ENCODE results near the gene LMF2. TPM values are rescaled to one million over a fixed set of nuclear protein-coding genes. Genes with fewer than 3 reads are reported as not detected.

Gene LMF2
- total RNA-seq, 1 experiment from 2014 or later: 54.2 TPM

- intact Hi-C loops (cut with micrococcal nuclease; ENCODE audit: unreplicated experiment): no loop called here
- no peak for ATAC-seq
- no peak for TF ChIP-seq SIN3A (IDR thresholded peaks at IDR 0.05; ENCODE audit: borderline replicate concordance, insufficient read depth, low read depth, low read length)
- TF ChIP-seq POLR2AphosphoS5 (IDR thresholded peaks at IDR 0.05; ENCODE audit: low read depth, low read length): no peak
- TF ChIP-seq, protein P1, sequence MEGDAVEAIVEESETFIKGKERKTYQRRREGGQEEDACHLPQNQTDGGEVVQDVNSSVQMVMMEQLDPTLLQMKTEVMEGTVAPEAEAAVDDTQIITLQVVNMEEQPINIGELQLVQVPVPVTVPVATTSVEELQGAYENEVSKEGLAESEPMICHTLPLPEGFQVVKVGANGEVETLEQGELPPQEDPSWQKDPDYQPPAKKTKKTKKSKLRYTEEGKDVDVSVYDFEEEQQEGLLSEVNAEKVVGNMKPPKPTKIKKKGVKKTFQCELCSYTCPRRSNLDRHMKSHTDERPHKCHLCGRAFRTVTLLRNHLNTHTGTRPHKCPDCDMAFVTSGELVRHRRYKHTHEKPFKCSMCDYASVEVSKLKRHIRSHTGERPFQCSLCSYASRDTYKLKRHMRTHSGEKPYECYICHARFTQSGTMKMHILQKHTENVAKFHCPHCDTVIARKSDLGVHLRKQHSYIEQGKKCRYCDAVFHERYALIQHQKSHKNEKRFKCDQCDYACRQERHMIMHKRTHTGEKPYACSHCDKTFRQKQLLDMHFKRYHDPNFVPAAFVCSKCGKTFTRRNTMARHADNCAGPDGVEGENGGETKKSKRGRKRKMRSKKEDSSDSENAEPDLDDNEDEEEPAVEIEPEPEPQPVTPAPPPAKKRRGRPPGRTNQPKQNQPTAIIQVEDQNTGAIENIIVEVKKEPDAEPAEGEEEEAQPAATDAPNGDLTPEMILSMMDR (IDR thresholded peaks at IDR 0.05): no peak
- TF ChIP-seq TCF7L2 (IDR thresholded peaks at IDR 0.05; ENCODE audit: low read depth, low read length): no peak
- no peak for TF ChIP-seq REST (IDR thresholded peaks at IDR 0.05; ENCODE audit: insufficient read depth in 1 of 2, low read depth in 2 of 2, low read length in 1 of 2)
- peaks cover 13% of the 10 kb centered on the region for H3K4me1 ChIP-seq (ENCODE audit: control insufficient read depth, insufficient read depth, low read length)
- POLR2A ChIA-PET: no interaction called here
- in situ Hi-C loops (cut with HindIII; ENCODE audit: low pct_unique_long_range_greater_than_20kb, low sequenced_read_pairs): no loop called here
- H3K27ac ChIP-seq (ENCODE audit: low read length): no peak overlapping the region
- BruUV-seq (replicated peaks): no TSS peak
- H3K27me3 ChIP-seq (ENCODE audit: control insufficient read depth, insufficient read depth, low read length): no peaks in the 10 kb centered on the region
- no peaks in the 10 kb centered on the region for H3K9me3 ChIP-seq (ENCODE audit: control insufficient read depth, insufficient read depth, low read depth, low read length)
- H3K4me3 ChIP-seq (ENCODE audit: low read depth in 2 of 2, low read length in 2 of 2): no peak overlapping the region
- H3K36me3 ChIP-seq (ENCODE audit: control insufficient read depth, insufficient read depth, low read length): no peaks in the 10 kb centered on the region
- CTCF ChIA-PET: interaction anchor here (0.7 kb wide), 1 partner anchor 280 kb away, joined by 7 read pairs; no protein-coding TSS in a partner anchor
- DNase-seq (ENCODE audit: low read depth, low spot score): no peak
Observed at GRCh38 chr22:50488886-50489285, 18.6 kb downstream of the LMF2 start.

GRCh38 chr22:50488006-50488677, 19.4 kb downstream of the LMF2 start:
- Histone ChIP-seq H3K36me3 (ENCODE audit: control insufficient read depth, insufficient read depth, low read length) (no peaks in the 10 kb centered on the region), H3K4me3 (ENCODE audit: low read depth in 2 of 2, low read length in 2 of 2) (no peak overlapping the region), H3K27ac (ENCODE audit: low read length) (no peak overlapping the region), H3K4me1 (ENCODE audit: control insufficient read depth, insufficient read depth, low read length) (peaks cover 13% of the 10 kb centered on the region), H3K27me3 (ENCODE audit: control insufficient read depth, insufficient read depth, low read length) (no peaks in the 10 kb centered on the region), H3K9me3 (ENCODE audit: control insufficient read depth, insufficient read depth, low read depth, low read length) (no peaks in the 10 kb centered on the region)
- no peak for DNase-seq (ENCODE audit: low read depth, low spot score)
- CTCF ChIA-PET: no interaction called here
- POLR2A ChIA-PET: no interaction called here
- ATAC-seq: no peak
- no TSS peak for BruUV-seq (replicated peaks)
- intact Hi-C loops (cut with micrococcal nuclease; ENCODE audit: unreplicated experiment) (no loop called here), in situ Hi-C loops (cut with HindIII; ENCODE audit: low pct_unique_long_range_greater_than_20kb, low sequenced_read_pairs) (no loop called here)
- TF ChIP-seq POLR2AphosphoS5 (IDR thresholded peaks at IDR 0.05; ENCODE audit: low read depth, low read length) (no peak), TCF7L2 (IDR thresholded peaks at IDR 0.05; ENCODE audit: low read depth, low read length) (no peak), SIN3A (IDR thresholded peaks at IDR 0.05; ENCODE audit: borderline replicate concordance, insufficient read depth, low read depth, low read length) (no peak), REST (IDR thresholded peaks at IDR 0.05; ENCODE audit: insufficient read depth in 1 of 2, low read depth in 2 of 2, low read length in 1 of 2) (no peak)
- TF ChIP-seq, protein P1 (IDR thresholded peaks at IDR 0.05): no peak
